H1 (cell line): Measurements from ENCODE around the gene MARCOL. TPM values are rescaled to one million over a fixed set of nuclear protein-coding genes. Genes with fewer than 3 reads are reported as not detected.

Source experiments
- CTCF ChIA-PET: fragments of 300-600 bp; sonication (Branson Sonifier 250); formaldehyde crosslinking; loops from one replicate; lab custom pipeline; 2021; ENCODE audit not compliant: partially characterized antibody; lab: Charles Lee
- POLR2A ChIA-PET: fragments of 300-600 bp; sonication (Branson Sonifier 250); formaldehyde crosslinking; loops from one replicate; lab custom pipeline; 2021; ENCODE audit warnings: inconsistent platforms; ENCODE audit not compliant: partially characterized antibody; lab: Charles Lee
- DNase-seq, 2 experiments: peaks; one replicate each; pipeline versions ENCODE4 v3.0.0 to v3.0.0-alpha.2; 2010 to 2022; ENCODE audit warnings: low spot score in 2 of 2, low read depth in 1 of 2, mixed read lengths in 1 of 2
- FAIRE-seq: peaks from 2 replicates; lab custom pipeline; 2011; peaks lifted over from hg19 to GRCh38; lab: Jason Lieb, UNC
- H2AFZ ChIP-seq: 2 replicates; pipeline ENCODE4 v1.8.1; 2012; ENCODE audit warnings: low read length, inconsistent platforms
- H2AK5ac ChIP-seq: 2 replicates; pipeline ENCODE4 v1.6.1; 2013; ENCODE audit warnings: low read depth, low read length
- H2BK120ac ChIP-seq: replicated peaks from 2 replicates; pipeline ENCODE3; 2013; ENCODE audit warnings: low read depth, low read length, inconsistent platforms
- H2BK12ac ChIP-seq: 2 replicates; pipeline ENCODE4 v1.6.1; 2013; ENCODE audit warnings: low read depth, low read length
- H2BK15ac ChIP-seq: 2 replicates; pipeline ENCODE4 v1.6.1; 2013; ENCODE audit warnings: low read length
- H2BK20ac ChIP-seq: 2 replicates; pipeline ENCODE4 v1.6.1; 2013; ENCODE audit warnings: low read length
- H2BK5ac ChIP-seq: 2 replicates; pipeline ENCODE4 v1.6.1; 2013; ENCODE audit warnings: low read depth, low read length
- H3K14ac ChIP-seq: 2 replicates; pipeline ENCODE4 v1.6.1; 2013; ENCODE audit warnings: inconsistent platforms; ENCODE audit not compliant: insufficient read length
- H3K18ac ChIP-seq: 2 replicates; pipeline ENCODE4 v1.6.1; 2013; ENCODE audit warnings: low read length; ENCODE audit errors: extremely low read depth
- H3K23ac ChIP-seq: 2 replicates; pipeline ENCODE4 v1.6.1; 2013; ENCODE audit warnings: inconsistent platforms; ENCODE audit not compliant: insufficient read length
- H3K23me2 ChIP-seq: 2 replicates; pipeline ENCODE4 v1.6.1; 2013; ENCODE audit warnings: low read depth, low read length
- H3K27ac ChIP-seq: 2 replicates; pipeline ENCODE4 v1.6.1; 2011; ENCODE audit warnings: low read depth, low read length, inconsistent platforms
- H3K27me3 ChIP-seq, 4 experiments: replicated peaks in 1 of 4; 1 replicate in 1 of 4; 2 replicates in 3 of 4; pipeline versions ENCODE4 v1.6.1 to v1.8.1; 2011 to 2013; ENCODE audit warnings: low read length in 3 of 4, mild to moderate bottlenecking in 3 of 4, inconsistent platforms in 2 of 4, mixed read lengths in 2 of 4, moderate library complexity in 1 of 4; ENCODE audit not compliant: control insufficient read depth in 3 of 4, insufficient read depth in 3 of 4; ENCODE audit errors: extremely low read depth in 1 of 4
- H3K36me3 ChIP-seq, 4 experiments: 2 replicates each; pipeline versions ENCODE4 v1.6.1 to v1.8.1; 2011 to 2013; ENCODE audit warnings: mild to moderate bottlenecking in 4 of 4, low read length in 3 of 4, moderate library complexity in 2 of 4, control low read depth in 1 of 4, inconsistent platforms in 1 of 4; ENCODE audit not compliant: insufficient read depth in 4 of 4, control insufficient read depth in 2 of 4
- H3K4ac ChIP-seq: replicated peaks from 2 replicates; pipeline ENCODE3; 2013; ENCODE audit warnings: low read length, low read depth, mixed read lengths, inconsistent platforms; ENCODE audit not compliant: insufficient read length
- H3K4me1 ChIP-seq, 4 experiments: replicated peaks in 1 of 4; 1 replicate in 1 of 4; 2 replicates in 3 of 4; pipeline versions ENCODE4 v1.6.1 to v1.8.1; 2011 to 2013; ENCODE audit warnings: low read length in 3 of 4, inconsistent platforms in 2 of 4, mixed read lengths in 1 of 4; ENCODE audit not compliant: insufficient read depth in 4 of 4, control insufficient read depth in 3 of 4
- H3K4me2 ChIP-seq, 2 experiments: 2 replicates each; pipeline versions ENCODE4 v1.6.1 to v1.8.1; 2011 to 2013; ENCODE audit warnings: low read depth in 2 of 2, low read length in 2 of 2, control low read depth in 1 of 2, inconsistent platforms in 1 of 2, mild to moderate bottlenecking in 1 of 2; ENCODE audit not compliant: insufficient read depth in 1 of 2
- H3K4me3 ChIP-seq, 4 experiments: fragments of 200-600, 300-600 bp in 1 of 4; sonication (generic), shearing (Covaris generic), sonication (Bioruptor Twin) in 1 of 4; 2 replicates each; pipeline versions ENCODE4 v1.5.1 to v1.8.1; 2011 to 2016; ENCODE audit warnings: low read length in 4 of 4, low read depth in 3 of 4, control low read depth in 2 of 4, inconsistent platforms in 2 of 4, mild to moderate bottlenecking in 2 of 4, mixed read lengths in 1 of 4, moderate library complexity in 1 of 4; ENCODE audit not compliant: insufficient read depth in 2 of 4; ENCODE audit errors: extremely low read depth in 1 of 4
- H3K56ac ChIP-seq: replicated peaks from 2 replicates; pipeline ENCODE3; 2013; ENCODE audit warnings: low read depth, mild to moderate bottlenecking, mixed read lengths, low read length, inconsistent platforms; ENCODE audit not compliant: insufficient read length
- H3K79me1 ChIP-seq: 2 replicates; pipeline ENCODE4 v1.6.1; 2013; ENCODE audit warnings: low read depth, low read length, control low read depth
- H3K79me2 ChIP-seq, 2 experiments: 2 replicates each; pipeline versions ENCODE4 v1.6.1 to v1.8.1; 2012 to 2013; ENCODE audit warnings: low read length in 2 of 2, mild to moderate bottlenecking in 2 of 2, inconsistent platforms in 1 of 2; ENCODE audit not compliant: insufficient read depth in 2 of 2, control insufficient read depth in 1 of 2
- H3K9ac ChIP-seq, 4 experiments: replicated peaks in 1 of 4; 1 replicate in 1 of 4; 2 replicates in 3 of 4; pipeline versions ENCODE4 v1.6.1 to v1.8.1; 2011 to 2013; ENCODE audit warnings: low read depth in 3 of 4, low read length in 3 of 4, control low read depth in 2 of 4, mild to moderate bottlenecking in 2 of 4, moderate library complexity in 2 of 4, inconsistent platforms in 1 of 4; ENCODE audit errors: extremely low read depth in 1 of 4
- H3K9me3 ChIP-seq, 2 experiments: 2 replicates each; pipeline versions ENCODE4 v1.6.1 to v1.8.1; 2012 to 2013; ENCODE audit warnings: mild to moderate bottlenecking in 2 of 2, moderate library complexity in 2 of 2, control low read depth in 1 of 2, inconsistent platforms in 1 of 2, low read depth in 1 of 2, low read length in 1 of 2, mixed read lengths in 1 of 2; ENCODE audit not compliant: insufficient read depth in 2 of 2
- H4K20me1 ChIP-seq, 2 experiments: replicated peaks in 1 of 2; 2 replicates each; pipeline versions ENCODE3 to v1.8.1; 2011 to 2013; ENCODE audit warnings: inconsistent platforms in 2 of 2, low read length in 2 of 2, mild to moderate bottlenecking in 1 of 2; ENCODE audit not compliant: insufficient read depth in 2 of 2, control insufficient read depth in 1 of 2
- H4K5ac ChIP-seq: 2 replicates; pipeline ENCODE4 v1.6.1; 2013; ENCODE audit warnings: low read length, low read depth, mixed read lengths, inconsistent platforms; ENCODE audit not compliant: insufficient read length
- H4K8ac ChIP-seq: 2 replicates; pipeline ENCODE4 v1.8.0; 2013; ENCODE audit warnings: mild to moderate bottlenecking, moderate library complexity, low read length, inconsistent platforms; ENCODE audit not compliant: insufficient read depth; ENCODE audit errors: extremely low read depth
- H4K91ac ChIP-seq: replicated peaks from 2 replicates; pipeline ENCODE3; 2013; ENCODE audit warnings: low read length, mixed read lengths, inconsistent platforms; ENCODE audit not compliant: insufficient read length
- FOSL1 ChIP-seq: IDR thresholded peaks from 2 replicates; pipeline ENCODE4 v1.6.1; 2011; ENCODE audit warnings: mild to moderate bottlenecking, low read depth, low read length, moderate library complexity; ENCODE audit not compliant: insufficient read depth
- GABPA ChIP-seq: IDR thresholded peaks from 2 replicates; pipeline ENCODE4 v1.6.1; 2011; ENCODE audit warnings: mild to moderate bottlenecking, low read length, moderate library complexity, borderline replicate concordance; ENCODE audit not compliant: insufficient read depth
- SIN3A ChIP-seq, 2 experiments: IDR thresholded peaks in 1 of 2; conservative IDR thresholded peaks in 1 of 2; 2 replicates each; pipeline ENCODE4 v1.6.1; 2011 to 2012; ENCODE audit warnings: low read length in 2 of 2, improper control_type of control experiment in 1 of 2, low read depth in 1 of 2, mild to moderate bottlenecking in 1 of 2
- SP1 ChIP-seq: IDR thresholded peaks from 2 replicates; pipeline ENCODE4 v1.6.1; 2011; ENCODE audit warnings: low read depth, low read length
- TAF7 ChIP-seq: optimal IDR thresholded peaks from 2 replicates; pipeline ENCODE3; 2011; ENCODE audit warnings: low read depth, mild to moderate bottlenecking, inconsistent platforms, low read length, moderate library complexity, borderline replicate concordance
- WGBS, 2 experiments: shearing (Covaris generic) in 1 of 2; methylation state at CpG; one replicate each; pipeline versions ENCODE4 v1.1.6 to v1.1.7; 2013 to 2015; ENCODE audit warnings: low lambda C conversion rate in 2 of 2, mixed read lengths in 2 of 2, inconsistent platforms in 1 of 2, low coverage in 1 of 2, missing lambda C conversion rate in 1 of 2; ENCODE audit not compliant: insufficient replicate concordance in 2 of 2, insufficient coverage in 1 of 2, insufficient read length in 1 of 2; ENCODE audit errors: extremely low coverage in 1 of 2, missing lambda C conversion rate in 1 of 2; 5-methylcytosine and 5-hydroxymethylcytosine counted together
- polyA plus RNA-seq, 7 experiments: library from polyadenylated mRNA; depleted of rRNA in 3 of 7; stranded (reverse) in 5 of 7; unstranded in 2 of 7; fragments of >200 nt in 5 of 7; fragments of 200-250 nt in 2 of 7; gene quantifications; 1 replicate in 5 of 7; 2 replicates in 1 of 7; 4 replicates in 1 of 7; pipeline versions ENCODE4 v1.2.1 to v1.2.3, GENCODE V29; 2011 to 2013; ENCODE audit warnings: missing spikeins in 2 of 7, mixed read lengths in 2 of 7
- total RNA-seq: library from RNA; stranded (reverse); fragmentation: NEBNext Ultra II Directional; extraction: Animal tissue kit (Norgen Biotek cat#: 25700); gene quantifications from 2 replicates; pipeline ENCODE4 v1.2.1, GENCODE V29; 2021

MARCOL gene
- total and polyA plus RNA-seq, 2 of the 8 experiments (the other 6 are each of a cell fraction or from before 2014, with no cell fraction given), result not detected

- no peak overlapping the region for H3K56ac ChIP-seq
These were observed 23.6 kb upstream of the MARCOL start for GRCh38 chr5:148214665-148215185.

More at GRCh38 chr5:148214665-148215185, 23.6 kb upstream of the MARCOL start:
- Histone ChIP-seq H2BK15ac (no peak overlapping the region), H3K4me1 (no peaks in the 10 kb centered on the region), H3K23ac (no peak overlapping the region), H3K23me2 (no peaks in the 10 kb centered on the region), H3K36me3 (no peaks in the 10 kb centered on the region; a peak in 1 of 8 replicates), H3K27ac (no peak overlapping the region), H4K20me1 (no peaks in the 10 kb centered on the region), H4K5ac (no peak overlapping the region), H2BK12ac (no peak overlapping the region), H3K27me3 (no peaks in the 10 kb centered on the region), H2BK5ac (no peak overlapping the region), H3K4ac (no peak overlapping the region), H2BK120ac (no peak overlapping the region), H3K79me2 (no peaks in the 10 kb centered on the region), H2BK20ac (no peak overlapping the region), H3K9me3 (no peaks in the 10 kb centered on the region), H3K4me3 (no peak overlapping the region), H3K18ac (no peak overlapping the region), H3K9ac (no peak overlapping the region), H4K8ac (no peak overlapping the region), H2AK5ac (no peak overlapping the region), H4K91ac (no peak overlapping the region), H2AFZ (no peak overlapping the region), H3K79me1 (no peaks in the 10 kb centered on the region), H3K14ac (no peak overlapping the region), H3K4me2 (no peak overlapping the region)
- no peak for FAIRE-seq
- no peak for DNase-seq
- CTCF ChIA-PET, result no interaction called here
- 94% methylated on average over 1 of the region's 1 CpG; no CpG with 5 or more reads in 1 of the 2 experiments for WGBS, 2 experiments
- TF ChIP-seq TAF7 (no peak), FOSL1 (no peak), SIN3A (conservative IDR thresholded peaks at IDR 0.05 in 1 of 2, IDR thresholded peaks at IDR 0.05 in 1 of 2; ENCODE audit: low read depth in 1 of 2, low read length in 2 of 2) (no peak), SP1 (no peak), GABPA (no peak)
- POLR2A ChIA-PET, result no interaction called here
